H9 (cell line): ENCODE measurements around the gene DGKD. TPM values are rescaled to one million over a fixed set of nuclear protein-coding genes. Genes with fewer than 3 reads are reported as not detected.

ENCODE experiments used
- DNase-seq: peaks from one replicate; pipeline ENCODE4 v3.0.0-alpha.2; 2017
- H2AFZ ChIP-seq: one replicate; pipeline ENCODE4 v1.6.1; 2013; ENCODE audit warnings: mild to moderate bottlenecking, low read length, control low read depth, moderate library complexity
- H2AK5ac ChIP-seq: 2 replicates; pipeline ENCODE4 v1.6.1; 2013; ENCODE audit warnings: low read length, control low read depth, mixed read lengths; ENCODE audit not compliant: insufficient read length
- H2BK120ac ChIP-seq: one replicate; pipeline ENCODE4 v1.6.1; 2013; ENCODE audit warnings: low read depth, mild to moderate bottlenecking, low read length, control low read depth, inconsistent platforms; ENCODE audit not compliant: poor library complexity, severe bottlenecking
- H2BK12ac ChIP-seq: 2 replicates; pipeline ENCODE4 v1.6.1; 2013; ENCODE audit warnings: low read length, control low read depth, mixed read lengths, low read depth; ENCODE audit not compliant: insufficient read length
- H2BK15ac ChIP-seq: 2 replicates; pipeline ENCODE4 v1.6.1; 2013; ENCODE audit warnings: low read depth, low read length, control low read depth
- H2BK20ac ChIP-seq: one replicate; pipeline ENCODE4 v1.6.1; 2013; ENCODE audit warnings: low read depth, mild to moderate bottlenecking, low read length, control low read depth, inconsistent platforms; ENCODE audit not compliant: poor library complexity, severe bottlenecking
- H2BK5ac ChIP-seq: 2 replicates; pipeline ENCODE4 v1.6.1; 2013; ENCODE audit warnings: low read length, control low read depth, mixed read lengths; ENCODE audit not compliant: insufficient read length
- H3K14ac ChIP-seq: 2 replicates; pipeline ENCODE4 v1.6.1; 2013; ENCODE audit warnings: low read length, control low read depth; ENCODE audit not compliant: insufficient read depth
- H3K18ac ChIP-seq: 2 replicates; pipeline ENCODE4 v1.6.1; 2013; ENCODE audit warnings: low read depth, mild to moderate bottlenecking, mixed read lengths, low read length, control low read depth; ENCODE audit not compliant: insufficient read length
- H3K23ac ChIP-seq: 2 replicates; pipeline ENCODE4 v1.6.1; 2013; ENCODE audit warnings: low read length, control low read depth, mixed read lengths, low read depth; ENCODE audit not compliant: insufficient read length
- H3K23me2 ChIP-seq: 2 replicates; pipeline ENCODE4 v1.6.1; 2013; ENCODE audit warnings: low read depth, mild to moderate bottlenecking, mixed read lengths, low read length, control low read depth; ENCODE audit not compliant: insufficient read length, poor library complexity, severe bottlenecking
- H3K27ac ChIP-seq: 2 replicates; pipeline ENCODE4 v1.5.1; 2013; ENCODE audit warnings: low read length, control low read depth, mixed read lengths, low read depth; ENCODE audit not compliant: insufficient read length
- H3K27me3 ChIP-seq: 2 replicates; pipeline ENCODE4 v1.6.1; 2013; ENCODE audit warnings: low read length, control low read depth, inconsistent platforms; ENCODE audit not compliant: insufficient read depth
- H3K4ac ChIP-seq: 2 replicates; pipeline ENCODE4 v1.6.1; 2013; ENCODE audit warnings: low read depth, mild to moderate bottlenecking, control low read depth, inconsistent platforms, low read length, moderate library complexity
- H3K4me1 ChIP-seq: 2 replicates; pipeline ENCODE4 v1.6.1; 2013; ENCODE audit warnings: low read length, control low read depth, inconsistent platforms; ENCODE audit not compliant: insufficient read depth
- H3K4me2 ChIP-seq: 2 replicates; pipeline ENCODE4 v1.6.1; 2013; ENCODE audit warnings: low read length, control low read depth, mixed read lengths; ENCODE audit not compliant: insufficient read length, insufficient read depth
- H3K56ac ChIP-seq: 2 replicates; pipeline ENCODE4 v1.6.1; 2013; ENCODE audit warnings: low read depth, mild to moderate bottlenecking, mixed read lengths, low read length, control low read depth; ENCODE audit not compliant: insufficient read length
- H3K79me1 ChIP-seq: 2 replicates; pipeline ENCODE4 v1.6.1; 2013; ENCODE audit warnings: low read depth, mild to moderate bottlenecking, moderate library complexity, low read length, control low read depth, inconsistent platforms; ENCODE audit not compliant: insufficient read depth, poor library complexity, severe bottlenecking
- H3K79me2 ChIP-seq: 2 replicates; pipeline ENCODE4 v1.6.1; 2013; ENCODE audit warnings: low read length, control low read depth, inconsistent platforms; ENCODE audit not compliant: insufficient read depth
- H3K9ac ChIP-seq: 2 replicates; pipeline ENCODE4 v1.6.1; 2013; ENCODE audit warnings: low read length, control low read depth, mixed read lengths; ENCODE audit not compliant: insufficient read length; ENCODE audit errors: extremely low read depth
- H3K9me3 ChIP-seq: one replicate; pipeline ENCODE4 v1.6.1; 2013; ENCODE audit warnings: low read depth, low read length, inconsistent platforms; ENCODE audit not compliant: control insufficient read depth
- H3T11ph ChIP-seq: one replicate; pipeline ENCODE4 v1.6.1; 2013; ENCODE audit warnings: mild to moderate bottlenecking, low read length, control low read depth, inconsistent platforms
- H4K20me1 ChIP-seq: one replicate; pipeline ENCODE4 v1.6.1; 2013; ENCODE audit not compliant: control insufficient read depth, insufficient read length, insufficient read depth
- H4K5ac ChIP-seq: 2 replicates; pipeline ENCODE4 v1.6.1; 2013; ENCODE audit warnings: low read depth, mild to moderate bottlenecking, mixed read lengths, low read length, control low read depth; ENCODE audit not compliant: insufficient read length
- H4K8ac ChIP-seq: replicated peaks from 2 replicates; pipeline ENCODE4 v1.6.1; 2013; ENCODE audit warnings: low read length, control low read depth, mixed read lengths, low read depth; ENCODE audit not compliant: insufficient read length
- H4K91ac ChIP-seq: 2 replicates; pipeline ENCODE4 v1.6.1; 2013; ENCODE audit warnings: low read depth, mild to moderate bottlenecking, moderate library complexity, mixed read lengths, low read length, control low read depth; ENCODE audit not compliant: insufficient read length
- H3K27ac Mint-ChIP-seq, 3 experiments: 2 replicates in 2 of 3; 3 replicates in 1 of 3; pipeline ENCODE4 v1.8.0; 2020 to 2021; ENCODE audit warnings: mixed read lengths in 3 of 3, mild to moderate bottlenecking in 1 of 3, moderate library complexity in 1 of 3
- H3K27me3 Mint-ChIP-seq: 2 replicates; pipeline ENCODE4 v1.8.0; 2021; ENCODE audit warnings: low read depth, mild to moderate bottlenecking, moderate library complexity, mixed read lengths
- H3K36me3 Mint-ChIP-seq, 3 experiments: 2 replicates in 2 of 3; 3 replicates in 1 of 3; pipeline ENCODE4 v1.8.0; 2020 to 2021; ENCODE audit warnings: low read depth in 3 of 3, mixed read lengths in 3 of 3; ENCODE audit not compliant: insufficient read depth in 1 of 3
- H3K4me1 Mint-ChIP-seq, 2 experiments: 2 replicates each; pipeline ENCODE4 v1.8.0; 2020; ENCODE audit warnings: mixed read lengths in 2 of 2
- H3K4me3 Mint-ChIP-seq, 2 experiments: 2 replicates in 1 of 2; 3 replicates in 1 of 2; pipeline ENCODE4 v1.8.0; 2020 to 2021; ENCODE audit warnings: mild to moderate bottlenecking in 2 of 2, mixed read lengths in 2 of 2, moderate library complexity in 1 of 2
- H3K9me3 Mint-ChIP-seq, 2 experiments: 2 replicates in 1 of 2; 3 replicates in 1 of 2; pipeline ENCODE4 v1.8.0; 2020; ENCODE audit warnings: mild to moderate bottlenecking in 2 of 2, mixed read lengths in 2 of 2, moderate library complexity in 1 of 2
- WGBS: extraction: QIAGEN DNeasy Blood & Tissue Kit; methylation state at CpG from one replicate; pipeline ENCODE4 v1.1.7; 2013; ENCODE audit warnings: missing lambda C conversion rate, low lambda C conversion rate, mixed read lengths; ENCODE audit not compliant: insufficient read length; ENCODE audit errors: extremely low coverage; 5-methylcytosine and 5-hydroxymethylcytosine counted together
- total RNA-seq: library from RNA; stranded (reverse); gene quantifications from 2 replicates; pipeline ENCODE4 v1.2.1, GENCODE V29; 2021
- TF ChIP-seq, protein P1 (sequence below): fragments of 200-600 bp; sonication (generic); conservative IDR thresholded peaks from 3 replicates; pipeline ENCODE4 v1.8.0; 2021; ENCODE audit warnings: antibody characterized with exemption, mild to moderate bottlenecking

The DGKD gene
- total RNA-seq, 1 experiment from 2014 or later: 20.7 TPM

DNA sequence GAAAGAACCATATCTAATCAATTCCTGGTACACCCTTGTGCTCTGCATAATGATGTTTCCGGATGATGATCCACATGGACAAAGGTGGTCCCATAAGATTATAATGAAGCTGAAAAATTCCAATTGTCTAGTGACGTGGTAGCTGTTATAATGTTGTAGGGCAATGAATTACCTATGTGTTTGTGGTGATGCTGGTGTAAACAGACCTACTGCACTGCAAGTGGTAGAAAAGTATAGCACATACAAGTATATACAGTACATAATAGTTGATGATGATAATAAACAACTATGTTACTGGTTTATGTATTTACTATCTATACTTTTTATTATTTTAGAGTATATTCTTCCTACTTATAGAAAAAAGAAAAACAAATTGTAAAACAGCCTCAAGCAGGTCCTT is 8.4 kb downstream of the DGKD start:
- Histone ChIP-seq H2AFZ (no peak overlapping the region), H3K9ac (no peak overlapping the region), H3K27me3 (no peaks in the 10 kb centered on the region), H3K27ac (no peak overlapping the region), H2BK120ac (no peak overlapping the region), H2BK5ac (no peak overlapping the region), H3K14ac (no peak overlapping the region), H2BK12ac (no peak overlapping the region), H4K20me1 (no peaks in the 10 kb centered on the region), H4K5ac (no peak overlapping the region), H4K91ac (no peak overlapping the region), H3K9me3 (no peaks in the 10 kb centered on the region), H3K56ac (no peak overlapping the region), H2AK5ac (no peak overlapping the region), H4K8ac (no peak overlapping the region), H3K79me1 (no peaks in the 10 kb centered on the region), H3K23me2 (no peaks in the 10 kb centered on the region), H3K4me1 (no peaks in the 10 kb centered on the region; the same call in 1 of the 2 replicates), H3K4ac (no peak overlapping the region), H3K23ac (no peak overlapping the region), H2BK20ac (no peak overlapping the region), H3K4me2 (no peak overlapping the region), H2BK15ac (no peak overlapping the region), H3T11ph (no peak overlapping the region), H3K79me2 (peaks cover 1% of the 10 kb centered on the region; the same call in 1 of the 2 replicates), H3K18ac (no peak overlapping the region)
- Mint-ChIP-seq H3K36me3 (peaks cover 0 to 1% (median 0%) of the 10 kb centered on the region in 3 experiments; a peak in 1 of 7 replicates), H3K4me1 (peaks cover 3 to 4% of the 10 kb centered on the region in 2 experiments; a peak in 2 of 4 replicates), H3K27me3 (no peaks in the 10 kb centered on the region), H3K9me3 (no peaks in the 10 kb centered on the region), H3K4me3 (no peak overlapping the region), H3K27ac (no peak overlapping the region)
- TF ChIP-seq, protein P1, sequence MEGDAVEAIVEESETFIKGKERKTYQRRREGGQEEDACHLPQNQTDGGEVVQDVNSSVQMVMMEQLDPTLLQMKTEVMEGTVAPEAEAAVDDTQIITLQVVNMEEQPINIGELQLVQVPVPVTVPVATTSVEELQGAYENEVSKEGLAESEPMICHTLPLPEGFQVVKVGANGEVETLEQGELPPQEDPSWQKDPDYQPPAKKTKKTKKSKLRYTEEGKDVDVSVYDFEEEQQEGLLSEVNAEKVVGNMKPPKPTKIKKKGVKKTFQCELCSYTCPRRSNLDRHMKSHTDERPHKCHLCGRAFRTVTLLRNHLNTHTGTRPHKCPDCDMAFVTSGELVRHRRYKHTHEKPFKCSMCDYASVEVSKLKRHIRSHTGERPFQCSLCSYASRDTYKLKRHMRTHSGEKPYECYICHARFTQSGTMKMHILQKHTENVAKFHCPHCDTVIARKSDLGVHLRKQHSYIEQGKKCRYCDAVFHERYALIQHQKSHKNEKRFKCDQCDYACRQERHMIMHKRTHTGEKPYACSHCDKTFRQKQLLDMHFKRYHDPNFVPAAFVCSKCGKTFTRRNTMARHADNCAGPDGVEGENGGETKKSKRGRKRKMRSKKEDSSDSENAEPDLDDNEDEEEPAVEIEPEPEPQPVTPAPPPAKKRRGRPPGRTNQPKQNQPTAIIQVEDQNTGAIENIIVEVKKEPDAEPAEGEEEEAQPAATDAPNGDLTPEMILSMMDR: no peak
- no CpG with 5 or more reads among the region's 2 CpGs for WGBS
- no peak for DNase-seq
